ENCODE results near the gene TYK2. TPM values are rescaled to one million over a fixed set of nuclear protein-coding genes. Genes with fewer than 3 reads are reported as not detected.
A peak's percentile ranks its signal among the peaks of the same experiment; 100 is the strongest.

TYK2 gene
- total and polyA plus RNA-seq, 9 of the 15 experiments (the other 6 are each of a cell fraction or from before 2014, with no cell fraction given) = 15.0 to 182 (median 85.9) TPM

GRCh38 chr19:10424011-10424637, 43.8 kb upstream of the TYK2 start (continued):
- TF ChIP-seq CTCFL (IDR thresholded peaks at IDR 0.05; ENCODE audit: borderline replicate concordance, insufficient read depth, low read depth, low read length, poor library complexity, severe bottlenecking) (peak; percentile 69), NFE2 (IDR thresholded peaks at IDR 0.05; ENCODE audit: low read depth) (peak; percentile 81), NFE2L1 (tag; IDR thresholded peaks at IDR 0.05; ENCODE audit: borderline replicate concordance, low read depth) (no peak), LARP7 (IDR thresholded peaks at IDR 0.05) (no peak), ATF7 (IDR thresholded peaks at IDR 0.05) (peak; percentile 66), RBBP5 (IDR thresholded peaks at IDR 0.05; ENCODE audit: borderline replicate concordance, insufficient read depth, low read length, poor library complexity, severe bottlenecking) (peak; percentile 59), ZBTB5 (IDR thresholded peaks at IDR 0.05) (peak; percentile 99), GTF3C2 (IDR thresholded peaks at IDR 0.05; ENCODE audit: borderline replicate concordance, extremely low read depth, insufficient read length) (peak; percentile 3), VEZF1 (CRISPR knock-in tag; IDR thresholded peaks at IDR 0.05) (peak; percentile 74), SMC3 (conservative IDR thresholded peaks at IDR 0.05; ENCODE audit: insufficient read depth, low read depth, low read length) (peak; percentile 50), PHF8 (IDR thresholded peaks at IDR 0.05; ENCODE audit: borderline replicate concordance, low read length) (peak; percentile 23; the same call in 1 of the 2 replicates), DACH1 (IDR thresholded peaks at IDR 0.05; ENCODE audit: partially characterized antibody) (no peak), ATF3 (IDR thresholded peaks at IDR 0.05) (peak; percentile 68; the same call in 1 of the 2 replicates), ATF3 (CRISPR knock-in tag; conservative IDR thresholded peaks at IDR 0.05) (no peak), KDM2B (CRISPR knock-in tag; IDR thresholded peaks at IDR 0.05) (no peak), HCFC1 (IDR thresholded peaks at IDR 0.05; ENCODE audit: low read depth, low read length) (0 out of 2 replicates have a peak, but pooled peaks have one; percentile 9), TCF7L2 (IDR thresholded peaks at IDR 0.05; ENCODE audit: low read depth, low read length) (0 out of 2 replicates have a peak, but pooled peaks have one; percentile 15), ZNF140 (CRISPR knock-in tag; IDR thresholded peaks at IDR 0.05) (no peak)

Measured in K562 (cell line).